OCI-LY7 (cell line): ENCODE measurements around the gene PIBF1. TPM values are rescaled to one million over a fixed set of nuclear protein-coding genes. Genes with fewer than 3 reads are reported as not detected.

ENCODE experiments used
- BruUV-seq: library from RNA; stranded (reverse); fragments of 400-500 nt; replicated peaks from 2 replicates; lab custom pipeline; 2021; lab: Mats Ljungman, UMichigan
- CTCF ChIA-PET: fragments of 300-600 bp; sonication (Branson Sonifier 250); formaldehyde crosslinking; loops from one replicate; lab custom pipeline; 2022; ENCODE audit warnings: antibody characterized with exemption; ENCODE audit not compliant: unreplicated experiment; lab: Charles Lee
- POLR2A ChIA-PET: fragments of 300-600 bp; sonication (Branson Sonifier 250); formaldehyde crosslinking; loops from one replicate; lab custom pipeline; 2022; ENCODE audit warnings: antibody characterized with exemption; lab: Charles Lee
- DNase-seq: peaks from one replicate; pipeline ENCODE4 v3.0.0-alpha.2; 2015; ENCODE audit warnings: low spot score
- H2AFZ ChIP-seq: fragments of 200-600 bp; sonication (generic), shearing (Covaris generic); 2 replicates; pipeline ENCODE4 v1.6.1; 2014; ENCODE audit warnings: mild to moderate bottlenecking, antibody characterized with exemption, low read length, moderate library complexity
- H3K27ac ChIP-seq: fragments of 200-600 bp; sonication (generic); 2 replicates; pipeline ENCODE4 v1.5.1; 2014; ENCODE audit warnings: mixed run types, low read depth, mild to moderate bottlenecking, moderate library complexity, low read length, inconsistent platforms; ENCODE audit not compliant: poor library complexity, severe bottlenecking
- H3K36me3 ChIP-seq: fragments of 200-600 bp; sonication (generic); 2 replicates; pipeline ENCODE4 v1.6.1; 2014; ENCODE audit warnings: mild to moderate bottlenecking, antibody characterized with exemption, low read length, moderate library complexity, mixed read lengths; ENCODE audit not compliant: insufficient read depth
- H3K4me1 ChIP-seq: fragments of 200-600 bp; sonication (generic); 2 replicates; pipeline ENCODE4 v1.5.1; 2014; ENCODE audit warnings: mild to moderate bottlenecking, low read length; ENCODE audit not compliant: insufficient read depth, poor library complexity, severe bottlenecking
- H3K4me2 ChIP-seq: fragments of 200-600 bp; sonication (generic); 2 replicates; pipeline ENCODE4 v1.6.1; 2014; ENCODE audit warnings: mild to moderate bottlenecking, low read length
- H3K4me3 ChIP-seq: fragments of 200-600 bp; sonication (generic); 2 replicates; pipeline ENCODE4 v1.5.1; 2014; ENCODE audit warnings: mild to moderate bottlenecking, low read depth, low read length; ENCODE audit not compliant: poor library complexity, severe bottlenecking
- H3K79me2 ChIP-seq: fragments of 200-600 bp; sonication (generic); 2 replicates; pipeline ENCODE4 v1.6.1; 2016; ENCODE audit warnings: low read depth, mild to moderate bottlenecking, low read length, moderate library complexity, mixed read lengths; ENCODE audit not compliant: insufficient read depth
- H3K9me2 ChIP-seq: fragments of 200-600 bp; sonication (generic); 2 replicates; pipeline ENCODE4 v1.6.1; 2016; ENCODE audit warnings: mild to moderate bottlenecking, low read length, mixed read lengths; ENCODE audit not compliant: insufficient read depth
- H3K9me3 ChIP-seq: fragments of 200-600 bp; sonication (generic); 2 replicates; pipeline ENCODE4 v1.6.1; 2014; ENCODE audit warnings: mild to moderate bottlenecking, mixed run types, low read length, mixed read lengths
- H4K20me1 ChIP-seq: fragments of 200-600 bp; sonication (generic); 2 replicates; pipeline ENCODE4 v1.6.1; 2014; ENCODE audit warnings: mild to moderate bottlenecking, antibody characterized with exemption, low read length, moderate library complexity, mixed read lengths; ENCODE audit not compliant: insufficient read depth
- CTCF ChIP-seq: fragments of 200-600 bp; sonication (generic); conservative IDR thresholded peaks from 2 replicates; pipeline ENCODE4 v1.5.1; 2014; ENCODE audit warnings: mild to moderate bottlenecking, antibody characterized with exemption, low read length, moderate library complexity, mixed read lengths
- EZH2phosphoT487 ChIP-seq: fragments of 200-600 bp; sonication (generic); IDR thresholded peaks from 2 replicates; pipeline ENCODE4 v1.6.1; 2018; ENCODE audit warnings: low read depth, borderline replicate concordance, mild to moderate bottlenecking, mixed run types, antibody characterized with exemption, low read length, moderate library complexity, mixed read lengths
- intact Hi-C: fragments of 100-400 bp; cut with micrococcal nuclease; formaldehyde crosslinking; loops from one replicate; pipeline ENCODE4 v1.10.0; 2022; ENCODE audit not compliant: unreplicated experiment
- total RNA-seq, 2 experiments: library from RNA; depleted of rRNA in 1 of 2; stranded (reverse); fragments of >200 nt in 1 of 2; shearing (Covaris generic) in 1 of 2; gene quantifications; 2 replicates each; pipeline ENCODE4 v1.2.3, GENCODE V29; 2014 to 2022

The PIBF1 gene
- total RNA-seq, 2 experiments from 2014 or later = 23.2 to 33.7 TPM

- BruUV-seq = no TSS peak
Measured at GRCh38 chr13:72849571-72849970, 67.6 kb downstream of the PIBF1 start.

GRCh38 chr13:72850959-72851677, 69.2 kb downstream of the PIBF1 start:
- DNase-seq = no peak
- POLR2A ChIA-PET = interaction anchor here (1.1 to 1.4 kb wide), 2 partner anchors 9 to 12 kb away, joined by 3 read pairs; no protein-coding TSS in a partner anchor
- no peak for TF ChIP-seq CTCF
- no peak for TF ChIP-seq EZH2phosphoT487
- no peaks in the 10 kb centered on the region for H3K4me1 ChIP-seq
- H3K9me2 ChIP-seq = no peaks in the 10 kb centered on the region
- intact Hi-C loops = no loop called here
- H4K20me1 ChIP-seq = no peaks in the 10 kb centered on the region
- H3K4me3 ChIP-seq = no peak overlapping the region
- CTCF ChIA-PET = no interaction called here
- peaks cover 51% of the 10 kb centered on the region for H3K36me3 ChIP-seq
- no peak overlapping the region for H2AFZ ChIP-seq
- no TSS peak for BruUV-seq
- H3K79me2 ChIP-seq = no peaks in the 10 kb centered on the region
- H3K27ac ChIP-seq = no peak overlapping the region
- H3K4me2 ChIP-seq = no peak overlapping the region
- H3K9me3 ChIP-seq = no peaks in the 10 kb centered on the region

More at GRCh38 chr13:72849571-72849970, 67.6 kb downstream of the PIBF1 start:
- Histone ChIP-seq H3K36me3 (peaks cover 64% of the 10 kb centered on the region), H3K4me1 (no peaks in the 10 kb centered on the region), H3K27ac (no peak overlapping the region), H3K9me3 (no peaks in the 10 kb centered on the region), H3K4me2 (no peak overlapping the region), H2AFZ (no peak overlapping the region), H3K79me2 (no peaks in the 10 kb centered on the region), H3K9me2 (no peaks in the 10 kb centered on the region), H3K4me3 (no peak overlapping the region), H4K20me1 (no peaks in the 10 kb centered on the region)
- no peak for TF ChIP-seq CTCF
- TF ChIP-seq EZH2phosphoT487 = no peak
- POLR2A ChIA-PET = interaction anchor here (0.5 to 1.1 kb wide), 2 partner anchors 33 to 324 kb away, joined by 3 read pairs; no protein-coding TSS in a partner anchor
- DNase-seq = no peak
- CTCF ChIA-PET = no interaction called here
- intact Hi-C loops = no loop called here

- no peak for DNase-seq
- H3K4me2 ChIP-seq = no peak overlapping the region
- no peak overlapping the region for H3K27ac ChIP-seq
- ChIA-PET POLR2A (interaction anchor here (0.6 to 1.3 kb wide), 3 partner anchors 8 to 42 kb away, joined by 3 to 4 read pairs (median 3); no protein-coding TSS in a partner anchor), CTCF (no interaction called here)
- H3K9me2 ChIP-seq = no peaks in the 10 kb centered on the region
- intact Hi-C loops = no loop called here
- H3K4me1 ChIP-seq = no peaks in the 10 kb centered on the region
- H3K4me3 ChIP-seq = no peak overlapping the region
- no TSS peak for BruUV-seq
- H2AFZ ChIP-seq = no peak overlapping the region
- no peaks in the 10 kb centered on the region for H3K9me3 ChIP-seq
- TF ChIP-seq EZH2phosphoT487 (no peak), CTCF (no peak)
- no peaks in the 10 kb centered on the region for H4K20me1 ChIP-seq
- H3K36me3 ChIP-seq = peaks cover 45% of the 10 kb centered on the region
- no peaks in the 10 kb centered on the region for H3K79me2 ChIP-seq
Measured at GRCh38 chr13:72851678-72852014, 69.7 kb downstream of the PIBF1 start.
